ENCODE measurements around the gene ZBTB1. TPM values are rescaled to one million over a fixed set of nuclear protein-coding genes. Genes with fewer than 3 reads are reported as not detected.

ZBTB1 gene
- total and polyA plus RNA-seq, 7 experiments from 2014 or later: 42.4 to 119 (median 97.7) TPM

GRCh38 chr14:64520699-64521098 is 16.1 kb downstream of the ZBTB1 start:
- Mint-ChIP-seq H3K27ac (peak overlapping the region in 2 of 9 donors; percentile 2 to 25), H3K36me3 (peaks cover 0 to 8% (median 3%) of the 10 kb centered on the region in 5 donors), H3K4me1 (peaks cover 18 to 46% (median 37%) of the 10 kb centered on the region in 7 donors), H3K9me3 (no peaks in the 10 kb centered on the region), H3K4me3 (peak overlapping the region in 1 of 10 donors; percentile 19), H3K27me3 (no peaks in the 10 kb centered on the region)
- Histone ChIP-seq H3K4me3 (ENCODE audit: low read length) (no peak overlapping the region), H3K27me3 (ENCODE audit: control insufficient read depth in 2 of 2, insufficient read depth in 2 of 2, low read length in 2 of 2) (no peaks in the 10 kb centered on the region), H3K27ac (ENCODE audit: low read depth, low read length) (no peak overlapping the region), H3K4me1 (ENCODE audit: control insufficient read depth in 2 of 2, insufficient read depth in 2 of 2, low read length in 2 of 2) (peaks cover 7 to 13% of the 10 kb centered on the region in 2 donors), H3K9me3 (ENCODE audit: control insufficient read depth in 2 of 3, low read length in 3 of 3) (no peaks in the 10 kb centered on the region), H3K36me3 (ENCODE audit: control insufficient read depth in 2 of 3, insufficient read depth in 3 of 3, low read length in 3 of 3) (peaks cover 0 to 18% (median 17%) of the 10 kb centered on the region in 3 experiments)
- no peak for DNase-seq
- no peak for ATAC-seq
- CTCF ChIA-PET: interaction anchor here (0.7 kb wide), 1 partner anchor 179 kb away, joined by 3 read pairs; no protein-coding TSS in a partner anchor
- POLR2A ChIA-PET: interaction anchor here (2.1 kb wide), 1 partner anchor 16 kb away, joined by 7 read pairs; the partner anchor contains the start of gene ZBTB1
- intact Hi-C loops (cut with micrococcal nuclease): no loop called here

GRCh38 chr14:64522591-64523355 is 18.2 kb downstream of the ZBTB1 start:
- ATAC-seq (no peak), DNase-seq (no peak)
- CTCF ChIA-PET: interaction anchor here (0.6 to 0.8 kb wide), 2 partner anchors 11 to 14 kb away, joined by 3 read pairs; no protein-coding TSS in a partner anchor
- no peak overlapping the region for H3K4me3 Mint-ChIP-seq
- H3K4me1 ChIP-seq (ENCODE audit: control insufficient read depth in 2 of 2, insufficient read depth in 2 of 2, low read length in 2 of 2): no peaks in the 10 kb centered on the region
- no peaks in the 10 kb centered on the region for H3K27me3 ChIP-seq (ENCODE audit: control insufficient read depth in 2 of 2, insufficient read depth in 2 of 2, low read length in 2 of 2)
- intact Hi-C loops (cut with micrococcal nuclease): no loop called here
- POLR2A ChIA-PET: interaction anchor here (1.5 to 2.1 kb wide), 2 partner anchors 14 to 18 kb away, joined by 3 to 7 read pairs; partner anchors contain the start of gene ZBTB1
- no peaks in the 10 kb centered on the region for H3K9me3 Mint-ChIP-seq
- H3K27ac ChIP-seq (ENCODE audit: low read depth, low read length): no peak overlapping the region
- H3K36me3 Mint-ChIP-seq: peaks cover 0 to 15% (median 10%) of the 10 kb centered on the region in 5 donors
- peaks cover 10 to 37% (median 19%) of the 10 kb centered on the region in 7 donors for H3K4me1 Mint-ChIP-seq
- H3K27ac Mint-ChIP-seq: no peak overlapping the region
- H3K36me3 ChIP-seq (ENCODE audit: control insufficient read depth in 2 of 3, insufficient read depth in 3 of 3, low read length in 3 of 3): peaks cover 0 to 18% (median 17%) of the 10 kb centered on the region in 3 experiments
- no peak overlapping the region for H3K4me3 ChIP-seq (ENCODE audit: low read length)
- no peaks in the 10 kb centered on the region for H3K27me3 Mint-ChIP-seq
- H3K9me3 ChIP-seq (ENCODE audit: control insufficient read depth in 2 of 3, low read length in 3 of 3): no peaks in the 10 kb centered on the region

DNA sequence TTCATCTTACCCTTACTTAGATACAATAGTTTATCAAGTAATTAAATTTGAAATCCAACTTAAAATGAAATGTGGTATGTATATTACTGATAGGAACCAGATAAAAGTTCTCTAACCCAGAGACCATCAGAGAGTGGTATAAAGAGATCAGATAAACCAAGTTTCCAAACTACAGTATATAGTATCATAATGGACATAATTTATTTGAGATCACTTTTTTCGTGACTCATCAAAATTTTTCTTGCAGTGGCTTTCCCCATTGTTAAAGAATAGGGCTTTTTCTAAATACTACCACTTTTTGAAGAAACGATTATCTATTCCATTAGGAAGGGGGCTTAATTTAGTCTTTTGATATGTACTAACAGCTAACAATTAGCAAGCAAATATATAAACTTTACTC is 20.8 kb downstream of the ZBTB1 start:
- Histone ChIP-seq H3K9me3 (ENCODE audit: control insufficient read depth in 2 of 3, low read length in 3 of 3) (no peaks in the 10 kb centered on the region), H3K36me3 (ENCODE audit: control insufficient read depth in 2 of 3, insufficient read depth in 3 of 3, low read length in 3 of 3) (peaks cover 0 to 18% (median 17%) of the 10 kb centered on the region in 3 experiments), H3K4me3 (ENCODE audit: low read length) (no peak overlapping the region), H3K4me1 (ENCODE audit: control insufficient read depth in 2 of 2, insufficient read depth in 2 of 2, low read length in 2 of 2) (no peaks in the 10 kb centered on the region), H3K27me3 (ENCODE audit: control insufficient read depth in 2 of 2, insufficient read depth in 2 of 2, low read length in 2 of 2) (no peaks in the 10 kb centered on the region), H3K27ac (ENCODE audit: low read depth, low read length) (no peak overlapping the region)
- Mint-ChIP-seq H3K9me3 (no peaks in the 10 kb centered on the region), H3K27me3 (no peaks in the 10 kb centered on the region), H3K36me3 (peaks cover 0 to 15% (median 10%) of the 10 kb centered on the region in 5 donors), H3K4me3 (no peak overlapping the region), H3K4me1 (peaks cover 2 to 24% (median 13%) of the 10 kb centered on the region in 7 donors), H3K27ac (peak overlapping the region in 2 of 9 donors; percentile 16 to 29)
- ChIA-PET POLR2A (interaction anchor here (0.9 kb wide), 1 partner anchor 16 kb away, joined by 3 read pairs; no protein-coding TSS in a partner anchor), CTCF (interaction anchor here (1.9 kb wide), 1 partner anchor 14 kb away, joined by 3 read pairs; no protein-coding TSS in a partner anchor)
- intact Hi-C loops (cut with micrococcal nuclease): no loop called here
- ATAC-seq (no peak), DNase-seq (no peak)

DNA sequence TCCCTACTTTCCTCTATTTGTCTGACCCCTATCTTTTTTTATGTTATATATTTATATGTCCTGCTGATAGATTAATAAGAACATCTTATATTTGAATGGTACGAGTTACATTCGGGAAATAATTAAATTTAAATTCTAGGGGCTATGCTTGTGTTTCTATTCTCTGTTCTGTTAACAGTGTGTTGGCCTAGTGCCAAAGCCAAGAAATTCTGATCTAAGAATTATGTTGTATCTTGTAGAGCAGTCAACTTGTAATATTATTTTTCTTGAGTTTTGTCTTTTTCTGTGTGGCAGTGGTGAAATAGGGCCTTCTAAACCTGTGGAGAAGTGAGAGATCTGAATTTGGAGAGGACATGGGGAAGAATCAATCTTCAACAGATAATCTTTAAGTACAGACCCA is 27.0 kb downstream of the ZBTB1 start:
- no peaks in the 10 kb centered on the region for H3K9me3 ChIP-seq (ENCODE audit: control insufficient read depth in 2 of 3, low read length in 3 of 3)
- intact Hi-C loops (cut with micrococcal nuclease): no loop called here
- H3K4me3 Mint-ChIP-seq: no peak overlapping the region
- H3K4me3 ChIP-seq (ENCODE audit: low read length): no peak overlapping the region
- no peaks in the 10 kb centered on the region for H3K9me3 Mint-ChIP-seq
- no peaks in the 10 kb centered on the region for H3K36me3 ChIP-seq (ENCODE audit: control insufficient read depth in 2 of 3, insufficient read depth in 3 of 3, low read length in 3 of 3)
- peaks cover 0 to 10% (median 4%) of the 10 kb centered on the region in 7 donors for H3K4me1 Mint-ChIP-seq
- no peak overlapping the region for H3K27ac ChIP-seq (ENCODE audit: low read depth, low read length)
- ATAC-seq: no peak
- ChIA-PET CTCF (no interaction called here), POLR2A (no interaction called here)
- H3K36me3 Mint-ChIP-seq: peaks cover 0 to 8% (median 2%) of the 10 kb centered on the region in 5 donors
- peaks cover 0 to 2% (median 0%) of the 10 kb centered on the region in 5 donors for H3K27me3 Mint-ChIP-seq
- H3K27me3 ChIP-seq (ENCODE audit: control insufficient read depth in 2 of 2, insufficient read depth in 2 of 2, low read length in 2 of 2): no peaks in the 10 kb centered on the region
- DNase-seq: no peak
- no peak overlapping the region for H3K27ac Mint-ChIP-seq
- H3K4me1 ChIP-seq (ENCODE audit: control insufficient read depth in 2 of 2, insufficient read depth in 2 of 2, low read length in 2 of 2): no peaks in the 10 kb centered on the region

GRCh38 chr14:64536488-64537245 is 32.1 kb downstream of the ZBTB1 start:
- Histone ChIP-seq H3K4me3 (ENCODE audit: low read length) (no peak overlapping the region), H3K27me3 (ENCODE audit: control insufficient read depth in 2 of 2, insufficient read depth in 2 of 2, low read length in 2 of 2) (no peaks in the 10 kb centered on the region), H3K27ac (ENCODE audit: low read depth, low read length) (no peak overlapping the region), H3K4me1 (ENCODE audit: control insufficient read depth in 2 of 2, insufficient read depth in 2 of 2, low read length in 2 of 2) (peaks cover 4 to 6% of the 10 kb centered on the region in 2 donors), H3K9me3 (ENCODE audit: control insufficient read depth in 2 of 3, low read length in 3 of 3) (peaks cover 0 to 9% (median 0%) of the 10 kb centered on the region in 3 experiments), H3K36me3 (ENCODE audit: control insufficient read depth in 2 of 3, insufficient read depth in 3 of 3, low read length in 3 of 3) (peaks cover 0 to 4% (median 0%) of the 10 kb centered on the region in 3 experiments)
- POLR2A ChIA-PET: interaction anchor here (0.7 to 1.1 kb wide), 2 partner anchors 27 to 40 kb away, joined by 4 to 6 read pairs; no protein-coding TSS in a partner anchor
- Mint-ChIP-seq H3K27ac (peak overlapping the region in 2 of 9 donors; percentile 32 to 44), H3K4me1 (peaks cover 13 to 27% (median 22%) of the 10 kb centered on the region in 7 donors), H3K36me3 (peaks cover 0 to 10% (median 0%) of the 10 kb centered on the region in 5 donors), H3K9me3 (peaks cover 0 to 17% (median 2%) of the 10 kb centered on the region in 11 donors), H3K4me3 (peak overlapping the region in 4 of 10 donors; percentile 4 to 69 (median 44)), H3K27me3 (peaks cover 0 to 21% (median 0%) of the 10 kb centered on the region in 5 donors)
- ATAC-seq (no peak), DNase-seq (no peak)
- CTCF ChIA-PET: no interaction called here
- intact Hi-C loops (cut with micrococcal nuclease): no loop called here

All from naive thymus-derived CD4-positive, alpha-beta T cell (primary cell).